Gastrocnemius medialis (tissue), 4 donors: ENCODE data around the gene SAC3D1. TPM values are rescaled to one million over a fixed set of nuclear protein-coding genes. Genes with fewer than 3 reads are reported as not detected.

Experiments
- ATAC-seq, 2 donors: fragments of 150-250 bp; one replicate each; pipeline ENCODE4 v1.9.1; 2016
- DNase-seq, 2 donors: peaks; one replicate each; pipeline ENCODE4 v3.0.0-alpha.2; 2019
- H3K27ac ChIP-seq, 4 donors: fragments of 200-600 bp; sonication (generic); 1 replicate in 1 of 4; 2 replicates in 3 of 4; pipeline ENCODE4 v1.5.1; 2016 to 2018; ENCODE audit warnings: mild to moderate bottlenecking in 2 of 4, moderate library complexity in 1 of 4
- H3K27me3 ChIP-seq, 3 donors: fragments of 200-600 bp; sonication (generic) in 2 of 3; 1 replicate in 1 of 3; 2 replicates in 2 of 3; pipeline versions ENCODE4 v1.5.1 to v1.6.0; 2016 to 2019; ENCODE audit warnings: mild to moderate bottlenecking in 1 of 3, moderate library complexity in 1 of 3
- H3K36me3 ChIP-seq, 2 donors: fragments of 200-600 bp; sonication (generic) in 1 of 2; one replicate each; pipeline ENCODE4 v1.5.1; 2017 to 2018
- H3K4me1 ChIP-seq, 2 donors: fragments of 200-600 bp; sonication (generic) in 1 of 2; one replicate each; pipeline ENCODE4 v1.5.1; 2016 to 2017; ENCODE audit warnings: mild to moderate bottlenecking in 2 of 2
- H3K4me3 ChIP-seq, 4 donors: fragments of 200-600 bp; sonication (generic) in 3 of 4; 1 replicate in 1 of 4; 2 replicates in 3 of 4; pipeline ENCODE4 v1.5.1; 2016 to 2019; ENCODE audit warnings: mild to moderate bottlenecking in 2 of 4
- H3K9me3 ChIP-seq, 3 donors: fragments of 200-600 bp; sonication (generic) in 2 of 3; 1 replicate in 1 of 3; 2 replicates in 2 of 3; pipeline ENCODE4 v1.5.1; 2016 to 2019
- POLR2A ChIP-seq, 2 donors: fragments of 450-650 bp; IDR thresholded peaks; one replicate each; pipeline ENCODE4 v1.6.1; 2017; ENCODE audit warnings: antibody characterized with exemption in 2 of 2, mild to moderate bottlenecking in 2 of 2, moderate library complexity in 2 of 2
- in situ Hi-C, 4 donors: fragments of 200-750 bp; cut with MboI; loops; one replicate each; pipeline versions ENCODE4 v1.15.0 to v1.8.0; 2017; ENCODE audit warnings: low sequenced_read_pairs in 4 of 4
- intact Hi-C: fragments of 100-400 bp; cut with DNase I; formaldehyde crosslinking; loops from one replicate; pipeline ENCODE4 v1.15.1; 2023; ENCODE audit warnings: low total_unique reads
- total RNA-seq, 4 donors: library from RNA; depleted of rRNA; stranded (reverse); fragments of >200 nt; gene quantifications; one replicate each; pipeline versions ENCODE4 v1.1.0 to v1.2.3, GENCODE V29; 2016
- TF ChIP-seq, protein P1 (sequence below), 5 experiments: fragments of 450-650 bp in 3 of 5; fragments of 200-600 bp in 2 of 5; sonication (generic) in 2 of 5; IDR thresholded peaks in 4 of 5; conservative IDR thresholded peaks in 1 of 5; 1 replicate in 4 of 5; 2 replicates in 1 of 5; pipeline ENCODE4 v1.5.1; 2016 to 2019; ENCODE audit warnings: antibody characterized with exemption in 5 of 5, mild to moderate bottlenecking in 3 of 5, moderate library complexity in 3 of 5

SAC3D1 gene
- total RNA-seq, 4 donors from 2014 or later, result 9.0 to 27.2 (median 14.4) TPM

DNA sequence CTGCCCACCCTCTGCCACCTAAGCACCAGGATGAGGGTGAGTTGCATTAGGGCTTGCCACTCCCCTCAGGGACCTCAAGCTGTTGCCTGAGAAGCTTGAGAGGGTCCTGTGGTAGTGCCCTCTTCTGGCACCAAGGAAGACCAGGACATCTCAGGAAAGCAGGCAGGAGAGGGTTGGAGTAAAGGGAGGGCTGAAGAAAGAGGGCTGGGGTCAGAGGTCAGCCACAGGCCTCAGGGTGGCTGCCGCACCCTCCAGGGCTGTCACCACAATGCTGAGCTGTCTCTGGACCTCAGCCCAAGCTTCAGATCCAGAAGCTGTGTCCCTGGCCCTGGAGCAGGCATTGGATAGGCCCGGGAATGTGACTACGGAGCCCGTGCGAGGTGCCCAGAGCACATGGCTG, 4.1 kb downstream of the SAC3D1 start:
- no peak for ATAC-seq
- H3K27me3 ChIP-seq, result no peaks in the 10 kb centered on the region
- intact Hi-C loops, result no loop called here
- no peak for DNase-seq
- peaks cover 0 to 10% of the 10 kb centered on the region in 2 donors for H3K36me3 ChIP-seq
- TF ChIP-seq, protein P1, sequence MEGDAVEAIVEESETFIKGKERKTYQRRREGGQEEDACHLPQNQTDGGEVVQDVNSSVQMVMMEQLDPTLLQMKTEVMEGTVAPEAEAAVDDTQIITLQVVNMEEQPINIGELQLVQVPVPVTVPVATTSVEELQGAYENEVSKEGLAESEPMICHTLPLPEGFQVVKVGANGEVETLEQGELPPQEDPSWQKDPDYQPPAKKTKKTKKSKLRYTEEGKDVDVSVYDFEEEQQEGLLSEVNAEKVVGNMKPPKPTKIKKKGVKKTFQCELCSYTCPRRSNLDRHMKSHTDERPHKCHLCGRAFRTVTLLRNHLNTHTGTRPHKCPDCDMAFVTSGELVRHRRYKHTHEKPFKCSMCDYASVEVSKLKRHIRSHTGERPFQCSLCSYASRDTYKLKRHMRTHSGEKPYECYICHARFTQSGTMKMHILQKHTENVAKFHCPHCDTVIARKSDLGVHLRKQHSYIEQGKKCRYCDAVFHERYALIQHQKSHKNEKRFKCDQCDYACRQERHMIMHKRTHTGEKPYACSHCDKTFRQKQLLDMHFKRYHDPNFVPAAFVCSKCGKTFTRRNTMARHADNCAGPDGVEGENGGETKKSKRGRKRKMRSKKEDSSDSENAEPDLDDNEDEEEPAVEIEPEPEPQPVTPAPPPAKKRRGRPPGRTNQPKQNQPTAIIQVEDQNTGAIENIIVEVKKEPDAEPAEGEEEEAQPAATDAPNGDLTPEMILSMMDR (IDR thresholded peaks at IDR 0.05 in 4 of 5, conservative IDR thresholded peaks at IDR 0.05 in 1 of 5), result no peak
- TF ChIP-seq POLR2A (IDR thresholded peaks at IDR 0.05), result no peak
- H3K9me3 ChIP-seq, result no peaks in the 10 kb centered on the region
- H3K4me1 ChIP-seq, result peaks cover 14 to 18% of the 10 kb centered on the region in 2 donors
- in situ Hi-C loops, result no loop called here
- no peak overlapping the region for H3K4me3 ChIP-seq
- no peak overlapping the region for H3K27ac ChIP-seq

DNA sequence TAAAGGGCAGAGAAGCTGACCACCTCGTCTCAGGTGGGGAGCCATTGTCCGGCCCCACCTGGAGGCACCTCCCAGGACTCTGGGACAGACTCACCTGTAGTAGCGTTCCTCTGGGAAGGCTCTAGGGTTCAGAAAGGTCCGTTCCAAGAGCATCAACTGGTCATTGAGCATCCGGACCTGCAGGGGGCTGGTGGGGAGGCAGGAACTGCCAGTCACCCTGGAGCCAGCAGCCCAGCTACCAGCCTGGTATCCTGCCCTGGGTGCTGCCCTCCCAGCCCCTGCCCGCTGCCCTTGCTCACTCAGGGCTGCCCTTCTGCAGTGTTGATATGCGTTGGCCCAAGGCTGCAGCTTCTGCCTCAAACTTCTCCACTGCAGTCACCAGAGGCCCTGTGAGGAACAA, 4.7 kb downstream of the SAC3D1 start:
- no peak for DNase-seq
- H3K4me1 ChIP-seq, result peaks cover 8 to 15% of the 10 kb centered on the region in 2 donors

GRCh38 chr11:65047581-65048422, 6.8 kb downstream of the SAC3D1 start:
- ATAC-seq (no peak), DNase-seq (no peak)
- peak overlapping the region; percentile 29 to 48 (median 34) for H3K27ac ChIP-seq
- no peak for TF ChIP-seq POLR2A (IDR thresholded peaks at IDR 0.05)
- TF ChIP-seq, protein P1 (IDR thresholded peaks at IDR 0.05 in 4 of 5, conservative IDR thresholded peaks at IDR 0.05 in 1 of 5), result no peak
- H3K27me3 ChIP-seq, result no peaks in the 10 kb centered on the region
- peaks cover 0 to 4% of the 10 kb centered on the region in 2 donors for H3K4me1 ChIP-seq
- peak overlapping the region; percentile 47 to 52 (median 48) for H3K4me3 ChIP-seq
- in situ Hi-C loops, result no loop called here
- peaks cover 0 to 10% of the 10 kb centered on the region in 2 donors for H3K36me3 ChIP-seq
- intact Hi-C loops, result no loop called here
- H3K9me3 ChIP-seq, result no peaks in the 10 kb centered on the region

More for the DNA sequence above, 4.7 kb downstream of the SAC3D1 start:
- no peak for TF ChIP-seq POLR2A (IDR thresholded peaks at IDR 0.05)
- TF ChIP-seq, protein P1 (IDR thresholded peaks at IDR 0.05 in 4 of 5, conservative IDR thresholded peaks at IDR 0.05 in 1 of 5), result no peak
- in situ Hi-C loops (no loop called here), intact Hi-C loops (no loop called here)
- Histone ChIP-seq H3K4me3 (no peak overlapping the region), H3K27me3 (no peaks in the 10 kb centered on the region), H3K36me3 (peaks cover 0 to 10% of the 10 kb centered on the region in 2 donors), H3K27ac (no peak overlapping the region), H3K9me3 (no peaks in the 10 kb centered on the region)
- ATAC-seq, result no peak

GRCh38 chr11:65051398-65051858, 10.4 kb downstream of the SAC3D1 start:
- no peak for ATAC-seq
- H3K27me3 ChIP-seq, result no peaks in the 10 kb centered on the region
- intact Hi-C loops, result no loop called here

More at GRCh38 chr11:65051398-65051858, 10.4 kb downstream of the SAC3D1 start:
- TF ChIP-seq POLR2A (IDR thresholded peaks at IDR 0.05), result no peak
- TF ChIP-seq, protein P1 (IDR thresholded peaks at IDR 0.05 in 4 of 5, conservative IDR thresholded peaks at IDR 0.05 in 1 of 5), result no peak
- no peaks in the 10 kb centered on the region for H3K36me3 ChIP-seq
- no peak overlapping the region for H3K4me3 ChIP-seq
- no peak for DNase-seq
- no peaks in the 10 kb centered on the region for H3K4me1 ChIP-seq
- in situ Hi-C loops, result no loop called here
- H3K9me3 ChIP-seq, result no peaks in the 10 kb centered on the region
- H3K27ac ChIP-seq, result no peak overlapping the region
